Measurements from ENCODE around the gene GALNT15.
A peak's percentile ranks its signal among the peaks of the same experiment; 100 is the strongest.

Gene GALNT15

GRCh38 chr3:16253601-16254000 is 79.1 kb downstream of the GALNT15 start:
- no peak for DNase-seq (ENCODE audit: low read depth)

GRCh38 chr3:16254916-16255315 is 80.4 kb downstream of the GALNT15 start:
- no peak for DNase-seq (ENCODE audit: low read depth)

GRCh38 chr3:16255326-16255725 is 80.8 kb downstream of the GALNT15 start:
- DNase-seq (ENCODE audit: low read depth), result no peak

- no peak for DNase-seq (ENCODE audit: low read depth)
These were observed 81.2 kb downstream of the GALNT15 start for GRCh38 chr3:16255726-16256125.

- DNase-seq (ENCODE audit: low read depth), result no peak
These were observed 82.8 kb downstream of the GALNT15 start for GRCh38 chr3:16257309-16257708.

- DNase-seq (ENCODE audit: low read depth), result no peak
These were observed 83.7 kb downstream of the GALNT15 start for GRCh38 chr3:16258177-16258576.

GRCh38 chr3:16258866-16259265 is 84.4 kb downstream of the GALNT15 start:
- no peak for DNase-seq (ENCODE audit: low read depth)

- DNase-seq (ENCODE audit: low read depth), result no peak
These were observed 85.6 kb downstream of the GALNT15 start for GRCh38 chr3:16260046-16260445.

- DNase-seq (ENCODE audit: low read depth), result no peak
These were observed 87.7 kb downstream of the GALNT15 start for GRCh38 chr3:16262174-16262573.

GRCh38 chr3:16264174-16264707 is 89.8 kb downstream of the GALNT15 start:
- no peak for DNase-seq (ENCODE audit: low read depth)

- peak; percentile 99 for DNase-seq (ENCODE audit: low read depth)
These were observed 90.4 kb downstream of the GALNT15 start, which contains the start of the genes DPH3 and OXNAD1 for GRCh38 chr3:16264708-16265454. Gene DPH3 (minus strand): TSS chr3:16264943. CDS start chr3:16264876, 67 bp downstream. Gene OXNAD1 (plus strand): TSS chr3:16265212. CDS start chr3:16270953, 5,741 bp downstream.

- DNase-seq (ENCODE audit: low read depth), result no peak
These were observed 90.9 kb downstream of the GALNT15 start for GRCh38 chr3:16265455-16265786.

- DNase-seq (ENCODE audit: low read depth), result no peak
These were observed 92.2 kb downstream of the GALNT15 start for GRCh38 chr3:16266714-16267113.

- DNase-seq (ENCODE audit: low read depth), result no peak
These were observed 96.4 kb downstream of the GALNT15 start for GRCh38 chr3:16270855-16271254.

- no peak for DNase-seq (ENCODE audit: low read depth)
These were observed 98.1 kb downstream of the GALNT15 start for GRCh38 chr3:16272588-16272987.

- no peak for DNase-seq (ENCODE audit: low read depth)
These were observed 99.4 kb downstream of the GALNT15 start for GRCh38 chr3:16273867-16274266.

GRCh38 chr3:16277471-16277870 is 103.0 kb downstream of the GALNT15 start:
- DNase-seq (ENCODE audit: low read depth), result no peak

- DNase-seq (ENCODE audit: low read depth), result no peak
These were observed 104.7 kb downstream of the GALNT15 start for GRCh38 chr3:16279010-16279801.

- no peak for DNase-seq (ENCODE audit: low read depth)
These were observed 106.2 kb downstream of the GALNT15 start for GRCh38 chr3:16280671-16281070.

All from stimulated activated CD8-positive, alpha-beta memory T cell treated with anti-CD3 and anti-CD28 coated beads, Interleukin-7, amount 100 ng/mL, for 24 hours (primary cell).